NCI-H524 (cell line): ENCODE results near the gene BRPF1.
"Not testable (repeated sequence)": the region's sequence is repeated elsewhere in the genome, so short reads cannot be mapped to it uniquely, and the experiment has no call there.

Experiments
- DNase-seq, 2 experiments: peaks; one replicate each; lab custom pipeline; 2025; lab: John Stamatoyannopoulos, UW

BRPF1 gene

GRCh38 chr3:9769426-9770275 lies 38.1 kb downstream of the BRPF1 start, which contains the start of gene CAMK1:
CAMK1 (minus strand) TSS chr3:9769947; CDS start chr3:9767749, 2,198 bp downstream.
- peak in 1 of 2 experiments; percentile 27 for DNase-seq

GRCh38 chr3:9770276-9770812 lies 38.8 kb downstream of the BRPF1 start:
- DNase-seq = no peak

- DNase-seq = not testable (repeated sequence)
These were observed 39.5 kb downstream of the BRPF1 start for GRCh38 chr3:9771007-9771406.

- DNase-seq = no peak
These were observed 45.6 kb downstream of the BRPF1 start for GRCh38 chr3:9776896-9777693.

GRCh38 chr3:9777694-9778021 lies 46.1 kb downstream of the BRPF1 start:
- no peak for DNase-seq

GRCh38 chr3:9778143-9779074 lies 46.9 kb downstream of the BRPF1 start:
- no peak for DNase-seq

GRCh38 chr3:9779075-9779593 lies 47.6 kb downstream of the BRPF1 start:
- DNase-seq = no peak

GRCh38 chr3:9779721-9780457 lies 48.4 kb downstream of the BRPF1 start:
- DNase-seq = no peak

GRCh38 chr3:9780458-9780812 lies 48.9 kb downstream of the BRPF1 start:
- DNase-seq = no peak

- no peak for DNase-seq
These were observed 49.4 kb downstream of the BRPF1 start for GRCh38 chr3:9780910-9781309.

- no peak for DNase-seq
These were observed 50.0 kb downstream of the BRPF1 start for GRCh38 chr3:9781551-9781950.

- no peak for DNase-seq
These were observed 50.6 kb downstream of the BRPF1 start for GRCh38 chr3:9781978-9782603.

GRCh38 chr3:9782770-9783169 lies 51.2 kb downstream of the BRPF1 start:
- peak in 1 of 2 experiments; percentile 41 for DNase-seq

GRCh38 chr3:9783954-9784353 lies 52.4 kb downstream of the BRPF1 start:
- DNase-seq = no peak

- DNase-seq = no peak
These were observed 53.4 kb downstream of the BRPF1 start for GRCh38 chr3:9784965-9785364.

GRCh38 chr3:9785602-9786001 lies 54.1 kb downstream of the BRPF1 start:
- DNase-seq = no peak

GRCh38 chr3:9786209-9786739 lies 54.7 kb downstream of the BRPF1 start:
- no peak for DNase-seq

- no peak for DNase-seq
These were observed 55.5 kb downstream of the BRPF1 start for GRCh38 chr3:9786825-9787669.

- no peak for DNase-seq
These were observed 56.2 kb downstream of the BRPF1 start for GRCh38 chr3:9787714-9788113.
